HG03460 (cell line): ENCODE data around the gene MPZ.
A peak's percentile ranks its signal among the peaks of the same experiment; 100 is the strongest.
"Not testable (repeated sequence)": the region's sequence is repeated elsewhere in the genome, so short reads cannot be mapped to it uniquely, and the experiment has no call there.

Source experiments
- ATAC-seq: cut with Tn5 transposase; IDR thresholded peaks from one replicate; pipeline ENCODE4 v1.9.1; 2021; ENCODE audit not compliant: unreplicated experiment

The MPZ gene

DNA sequence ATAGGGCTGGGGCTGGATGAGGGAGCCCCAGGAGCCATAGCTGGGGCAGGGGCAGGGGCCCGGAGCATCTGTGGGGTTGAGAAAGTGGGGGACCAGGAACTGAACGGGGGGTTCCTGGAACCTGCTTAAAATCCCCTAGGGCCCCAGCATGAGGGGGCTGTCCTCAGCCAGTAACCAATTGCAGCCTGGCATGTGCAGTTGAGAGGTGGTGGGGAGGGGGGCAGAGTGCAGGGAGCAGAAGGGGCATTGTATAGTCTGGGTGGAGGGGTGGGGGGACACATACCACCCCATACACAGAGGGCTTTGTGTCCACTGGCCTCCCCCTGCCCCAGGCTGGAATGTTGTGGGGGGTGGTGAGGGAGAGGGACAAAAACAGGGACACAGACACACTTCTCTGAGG lies at the start of gene MPZ:
MPZ (minus strand) TSS at position 101 of the 400 bp plus-strand sequence; CDS start at position 38, 63 bp downstream.
- no peak for ATAC-seq

DNA sequence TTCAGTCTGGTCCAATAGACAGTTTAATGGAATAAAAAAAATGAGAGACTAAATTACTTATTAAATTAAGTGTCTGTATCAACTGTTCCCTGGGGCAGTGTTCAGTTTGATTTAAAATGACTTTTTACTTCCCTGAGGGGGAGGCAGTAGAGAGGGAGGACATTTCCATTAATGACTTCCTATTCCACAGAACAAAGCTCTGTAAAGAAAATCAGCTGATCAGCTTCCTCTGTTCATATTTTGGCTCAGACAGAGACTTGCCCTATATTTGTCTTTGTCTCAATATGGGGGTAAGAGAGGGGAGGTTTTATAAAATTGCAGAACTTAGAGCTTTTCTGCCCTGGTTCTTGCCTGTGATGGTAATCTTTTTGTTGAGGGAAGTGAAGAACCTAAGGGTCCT lies 49.5 kb upstream of the MPZ start:
- no peak for ATAC-seq

DNA sequence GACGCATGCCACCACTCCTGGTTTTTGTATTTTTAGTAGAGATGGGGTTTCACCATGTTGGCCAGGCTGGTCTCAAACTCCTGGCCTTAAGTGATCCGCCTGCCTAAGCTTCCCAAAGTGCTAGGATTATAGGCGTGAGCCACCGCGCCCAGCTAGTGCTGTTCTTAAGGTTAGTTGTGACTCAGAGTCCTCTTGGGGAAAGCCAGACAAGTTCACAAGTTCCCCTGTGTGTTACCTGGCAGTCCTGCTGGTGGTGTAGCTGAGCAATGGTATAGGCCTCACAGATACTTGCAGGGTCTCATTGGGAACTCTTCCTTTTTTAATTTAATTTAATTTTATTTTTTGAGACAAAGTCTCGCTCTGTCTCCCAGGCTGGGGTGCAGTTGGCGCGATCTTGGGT lies 47.3 kb upstream of the MPZ start:
- ATAC-seq, result no peak

DNA sequence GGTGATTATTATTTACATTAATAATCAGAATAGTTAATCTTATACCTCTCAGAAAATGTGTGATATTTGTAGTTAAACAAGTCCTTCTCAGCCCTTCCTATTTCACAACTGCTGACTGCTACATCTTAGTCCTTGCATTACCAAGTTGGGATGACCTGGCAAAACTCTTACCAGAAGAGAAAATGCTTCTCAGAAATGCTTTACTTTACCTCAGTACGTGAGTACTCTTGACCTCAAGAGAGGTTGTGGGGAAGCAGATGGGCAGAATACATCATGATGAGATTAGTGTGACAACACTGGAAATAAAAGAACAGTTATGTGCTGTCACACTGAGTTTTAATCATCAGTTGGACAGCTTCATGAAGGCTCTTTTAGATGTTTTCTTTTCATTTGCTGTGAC lies 41.7 kb upstream of the MPZ start:
- no peak for ATAC-seq

DNA sequence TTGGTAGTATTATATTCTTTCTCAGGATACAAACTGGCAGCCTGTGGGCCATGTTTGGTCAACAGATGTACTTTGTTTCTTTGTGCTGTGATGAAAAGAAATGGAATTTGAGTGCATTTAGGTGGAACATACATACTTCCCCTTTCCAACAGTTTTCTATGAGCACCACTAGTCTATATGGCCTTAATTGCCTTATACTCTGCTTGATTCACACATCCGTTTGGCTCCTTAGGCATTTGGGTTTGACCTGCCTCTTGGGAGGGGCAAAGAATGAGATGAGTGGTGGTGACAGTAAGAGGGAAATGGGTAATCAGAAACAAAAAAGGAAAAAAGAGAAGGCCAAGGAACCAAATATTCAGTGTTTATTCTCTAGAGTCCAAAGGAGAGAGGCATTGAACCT lies 40.9 kb upstream of the MPZ start:
- ATAC-seq, result no peak

DNA sequence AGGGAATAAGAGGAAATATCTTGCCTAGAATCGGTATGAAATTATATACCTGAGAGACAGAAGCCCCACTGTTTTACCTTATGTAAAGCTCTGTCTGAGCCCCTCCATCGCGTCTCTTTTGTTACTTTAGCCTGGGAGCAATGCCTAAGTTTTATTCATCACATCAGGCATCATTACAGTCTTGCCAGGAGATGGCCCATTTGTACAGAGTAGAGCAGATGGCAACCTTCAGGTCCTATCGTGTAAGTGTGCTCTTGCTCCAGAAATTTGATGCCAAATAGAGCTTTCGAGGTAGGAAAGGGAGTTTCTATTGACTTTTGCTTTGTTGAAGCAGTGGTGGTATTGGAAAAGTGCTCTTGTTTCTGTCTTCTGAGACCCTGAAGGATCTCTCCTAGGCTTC lies 33.1 kb upstream of the MPZ start:
- no peak for ATAC-seq

DNA sequence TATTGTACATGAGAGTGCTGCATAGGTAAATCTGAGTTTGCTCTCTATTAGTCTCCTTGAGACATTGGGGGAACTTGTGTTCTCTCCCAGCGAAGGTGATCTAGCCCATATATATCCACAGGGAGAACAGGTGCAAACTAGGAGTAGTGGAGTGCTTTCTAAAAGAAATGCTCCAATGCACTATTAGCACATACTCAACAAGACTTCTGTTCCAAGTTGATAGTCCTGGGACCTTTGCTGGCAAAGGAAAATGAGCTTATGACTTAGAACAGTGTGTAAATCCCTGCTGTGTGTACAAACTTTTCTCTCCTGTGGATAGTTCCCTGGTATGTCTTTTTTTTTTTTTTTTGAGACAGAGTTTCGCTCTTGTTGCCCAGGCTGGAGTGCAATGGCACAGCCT lies 32.4 kb upstream of the MPZ start:
- no peak for ATAC-seq

DNA sequence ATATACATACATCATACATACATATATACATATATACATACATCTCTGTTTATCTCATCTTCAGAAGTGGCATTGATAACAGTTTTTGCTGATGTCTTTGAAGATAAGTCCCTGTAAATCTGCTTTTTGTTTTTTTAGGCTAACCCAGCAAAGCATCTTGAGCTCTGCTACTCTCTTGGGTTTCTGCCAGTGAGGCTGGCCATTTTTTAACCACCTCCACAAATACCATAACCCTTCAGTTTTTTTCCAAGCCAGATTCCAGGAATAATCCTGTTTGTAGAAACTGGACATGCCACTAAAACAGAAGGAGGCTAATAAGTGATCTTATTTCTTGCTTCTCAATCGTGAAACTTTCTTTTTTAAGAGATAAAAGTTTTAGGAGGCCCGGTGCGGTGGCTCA lies 26.0 kb upstream of the MPZ start:
- no peak for ATAC-seq

DNA sequence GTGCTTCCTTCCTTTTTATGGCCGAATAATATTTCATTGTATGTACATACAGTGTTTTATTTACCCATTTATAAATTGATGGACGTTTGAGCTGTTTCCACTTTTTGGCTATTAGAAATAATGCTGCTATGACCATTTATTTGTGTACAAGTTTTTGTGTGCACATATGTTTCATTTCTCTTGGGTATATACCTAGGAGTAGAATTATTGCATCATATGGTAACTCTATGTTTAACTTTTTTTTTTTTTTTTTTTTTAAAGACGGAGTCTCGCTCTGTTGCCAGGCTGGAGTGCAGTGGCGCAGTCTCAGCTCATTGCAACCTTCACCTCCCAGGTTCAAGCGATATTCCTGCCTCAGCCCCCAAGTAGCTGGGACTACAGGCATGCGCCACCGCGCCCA lies 23.4 kb upstream of the MPZ start:
- no peak for ATAC-seq

DNA sequence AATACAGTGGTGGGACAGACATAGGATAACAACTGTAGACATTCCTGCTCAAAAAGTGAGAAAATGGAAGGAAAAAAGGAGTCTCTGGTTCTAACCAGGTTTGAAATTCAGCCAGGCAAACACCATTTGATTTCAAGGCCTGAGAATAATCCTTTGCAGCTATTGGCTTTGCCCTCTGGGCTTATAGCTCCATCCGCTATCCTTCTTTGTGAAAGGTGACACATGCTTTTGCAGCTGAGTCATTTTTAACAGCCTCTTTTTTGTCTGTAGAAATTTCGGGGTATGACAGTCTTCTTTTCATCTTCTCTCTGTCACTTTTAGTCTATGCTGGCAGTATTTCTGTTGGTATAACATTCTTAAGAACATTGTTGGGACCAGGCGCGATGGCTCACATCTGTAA lies 20.6 kb upstream of the MPZ start:
- no peak for ATAC-seq

DNA sequence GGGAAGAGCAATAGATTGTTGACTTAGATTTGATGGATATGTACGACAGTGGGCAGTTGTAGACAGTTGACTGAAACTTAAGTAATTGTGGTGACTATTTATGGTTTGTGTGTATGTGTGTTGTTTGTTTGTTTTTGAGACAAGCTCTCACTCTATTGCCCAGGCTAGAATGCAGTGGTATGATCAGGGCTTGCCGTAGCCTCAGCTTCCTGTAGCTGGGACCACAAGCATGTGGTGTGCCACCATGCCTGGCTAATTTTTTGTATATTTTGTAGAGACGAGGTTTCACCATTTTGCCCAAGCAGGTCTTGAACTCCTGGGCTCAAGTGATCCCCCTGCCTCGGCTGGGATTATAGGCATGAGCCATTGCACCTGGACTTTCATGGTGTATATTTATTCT lies 14.3 kb upstream of the MPZ start:
- ATAC-seq, result no peak

DNA sequence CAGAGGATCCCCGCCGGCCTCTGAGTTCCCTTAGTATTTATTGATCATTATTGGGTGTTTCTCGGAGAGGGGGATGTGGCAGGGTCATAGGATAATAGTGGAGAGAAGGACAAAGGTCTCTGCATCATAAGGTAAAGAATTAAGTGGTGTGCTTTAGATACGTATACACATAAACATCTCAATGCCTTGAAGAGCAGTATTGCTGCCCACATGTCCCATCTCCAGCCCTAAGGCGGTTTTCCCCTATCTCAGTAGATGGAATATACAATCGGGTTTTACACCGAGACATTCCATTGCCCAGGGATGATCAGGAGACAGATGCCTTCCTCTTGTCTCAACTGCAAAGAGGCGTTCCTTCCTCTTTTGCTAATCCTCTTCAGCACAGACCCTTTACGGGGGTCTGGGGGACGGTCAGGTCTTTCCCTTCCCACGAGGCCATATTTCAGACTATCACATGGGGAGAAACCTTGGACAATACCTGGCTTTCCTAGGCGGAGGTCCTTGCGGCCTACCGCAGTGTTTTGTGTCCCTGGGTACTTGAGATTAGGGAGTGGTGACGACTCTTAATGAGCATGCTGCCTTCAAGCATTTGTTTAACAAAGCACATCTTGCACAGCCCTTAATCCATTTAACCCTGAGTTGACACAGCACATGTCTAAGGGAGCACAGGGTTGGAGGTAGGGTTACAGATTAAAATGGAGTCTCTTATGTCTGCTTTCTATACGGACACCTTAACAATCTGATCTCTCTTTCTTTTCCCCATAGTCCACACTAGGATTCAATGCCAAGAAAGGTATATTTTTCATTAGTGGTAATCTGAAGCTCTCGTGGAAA lies 6.3 kb upstream of the MPZ start:
- ATAC-seq, result not testable (repeated sequence)

DNA sequence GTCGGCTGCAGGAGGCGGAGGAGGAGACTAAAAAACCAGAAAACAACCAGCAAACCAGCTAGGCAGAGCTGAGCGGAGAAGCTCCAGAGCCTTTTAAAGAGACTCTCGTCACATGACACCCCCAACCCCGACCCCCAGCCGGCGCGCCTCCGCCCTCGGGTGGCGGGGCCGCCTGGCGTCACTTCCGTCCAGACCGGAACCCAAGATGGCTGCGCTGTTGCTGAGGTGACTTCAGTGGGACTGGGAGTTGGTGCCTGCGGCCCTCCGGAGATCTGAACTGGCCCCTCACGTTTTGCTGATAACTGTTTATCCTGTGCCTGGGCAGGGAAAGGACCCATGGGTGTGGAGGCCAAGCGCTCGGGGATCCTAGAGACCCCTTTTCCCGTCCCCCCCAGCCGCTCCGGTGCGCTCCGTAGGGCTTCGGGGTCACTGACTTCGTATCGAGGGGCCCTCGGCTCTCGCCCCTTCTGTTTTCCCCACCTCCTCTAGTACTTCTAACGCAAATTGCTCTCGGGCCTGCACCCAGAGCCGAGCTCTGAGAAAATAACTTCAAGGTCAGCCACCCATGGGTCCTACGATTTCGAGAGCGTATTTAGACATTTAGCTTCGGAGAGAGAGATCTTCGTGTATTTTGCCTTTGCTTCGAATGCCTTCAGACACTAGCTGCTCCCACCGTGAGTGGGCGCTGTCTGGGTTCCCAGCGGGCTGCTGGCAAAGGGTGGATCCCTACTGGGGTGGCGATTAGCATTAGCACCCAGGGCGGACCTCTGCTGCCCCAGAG lies 4.6 kb upstream of the MPZ start, which contains the start of gene SDHC:
SDHC (plus strand) TSS at position 181 of the 781 bp plus-strand sequence; CDS start at position 206, 25 bp downstream.
- ATAC-seq, result peak; percentile 97

DNA sequence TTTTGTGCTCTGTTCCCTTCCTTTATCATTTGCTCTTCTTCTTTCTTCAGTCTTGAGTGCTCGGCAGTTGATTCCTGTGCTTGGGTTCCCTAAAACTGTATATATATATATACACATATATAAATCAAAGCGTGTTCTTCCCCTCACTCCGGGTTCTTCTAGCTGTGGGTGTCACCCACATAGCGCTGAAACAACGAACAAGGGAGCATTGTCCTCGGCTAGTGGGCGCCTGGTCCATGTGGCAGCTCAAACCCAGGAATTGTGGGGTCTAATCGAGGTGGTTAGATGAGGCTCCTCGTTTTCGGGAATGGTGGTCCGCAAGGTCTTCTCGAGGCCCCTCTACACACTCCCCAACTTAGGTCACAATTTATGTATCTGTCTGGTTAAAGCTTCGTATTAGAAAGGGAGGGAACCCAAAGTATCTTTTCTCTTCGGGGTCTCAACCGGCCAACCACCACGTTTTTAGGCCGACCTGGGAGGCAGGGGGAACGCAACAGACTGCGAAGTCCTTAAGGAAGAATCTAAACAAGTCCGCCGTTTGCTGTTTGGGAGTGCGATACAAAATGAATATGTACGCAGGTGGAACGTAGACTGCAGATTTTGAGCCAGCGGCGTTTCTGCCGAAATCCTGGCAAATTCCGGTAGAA lies 3.9 kb upstream of the MPZ start:
- ATAC-seq, result no peak

DNA sequence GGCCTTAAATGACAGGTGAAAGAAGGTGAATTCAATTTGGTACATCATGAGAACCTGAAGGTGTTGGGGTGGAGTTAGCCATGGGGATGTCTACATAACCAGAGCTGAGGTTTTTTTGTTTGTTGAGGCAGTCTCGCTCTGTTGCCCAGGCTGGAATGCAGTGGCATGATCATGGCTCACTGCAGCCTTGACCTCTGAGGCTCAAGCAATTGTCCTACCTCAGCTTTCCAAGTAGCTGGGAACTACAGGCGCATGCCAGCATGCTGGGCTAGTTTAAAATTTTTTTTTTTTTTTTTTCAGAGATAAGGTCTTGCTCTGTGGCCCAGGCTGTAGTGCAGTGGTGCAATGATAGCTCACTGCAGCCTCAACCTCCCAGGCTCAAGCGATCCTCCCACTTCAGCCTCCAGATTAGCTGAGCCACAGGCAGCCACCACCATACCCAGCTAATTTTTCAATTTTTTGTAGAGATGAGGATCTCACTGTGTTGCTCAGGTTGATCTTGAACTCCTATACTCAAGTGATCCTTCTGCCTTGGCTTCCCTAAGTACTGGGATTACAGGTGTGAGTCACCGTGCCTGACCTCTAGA lies 1.9 kb upstream of the MPZ start:
- no peak for ATAC-seq

DNA sequence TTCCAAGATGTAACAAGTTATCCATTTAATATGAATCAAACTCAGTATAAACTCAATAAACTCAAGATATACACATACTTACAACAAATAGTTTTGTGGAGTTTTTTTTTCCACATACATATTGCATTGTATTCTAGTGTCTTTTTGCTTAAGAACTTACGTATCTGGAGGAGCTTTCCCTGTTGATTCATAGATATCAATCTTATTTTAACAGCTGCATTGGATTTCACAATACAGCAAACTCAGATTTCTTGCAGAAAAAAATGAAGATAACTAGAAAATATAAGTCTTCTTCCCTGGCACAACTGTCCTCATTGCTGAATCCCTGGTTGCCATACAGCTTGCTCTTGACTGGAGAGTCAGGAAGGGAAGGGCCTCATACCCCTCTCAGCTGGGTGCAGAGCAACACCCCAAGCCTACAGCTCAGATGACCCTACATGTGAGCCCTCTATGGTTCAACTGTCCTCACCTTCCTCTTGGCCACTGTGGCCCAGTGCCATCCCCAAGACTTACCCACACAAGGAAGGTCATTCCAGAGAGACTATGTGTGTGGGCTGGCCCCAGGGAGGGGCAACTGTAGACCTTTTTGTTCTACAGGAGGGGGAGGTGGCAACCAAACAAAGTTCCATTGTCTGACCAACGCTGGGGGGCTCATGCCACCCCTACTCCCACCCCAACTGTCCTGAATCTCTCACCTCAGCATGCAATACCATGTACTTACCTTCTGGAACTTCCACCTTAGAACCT lies 1.7 kb downstream of the MPZ start:
- ATAC-seq, result no peak

DNA sequence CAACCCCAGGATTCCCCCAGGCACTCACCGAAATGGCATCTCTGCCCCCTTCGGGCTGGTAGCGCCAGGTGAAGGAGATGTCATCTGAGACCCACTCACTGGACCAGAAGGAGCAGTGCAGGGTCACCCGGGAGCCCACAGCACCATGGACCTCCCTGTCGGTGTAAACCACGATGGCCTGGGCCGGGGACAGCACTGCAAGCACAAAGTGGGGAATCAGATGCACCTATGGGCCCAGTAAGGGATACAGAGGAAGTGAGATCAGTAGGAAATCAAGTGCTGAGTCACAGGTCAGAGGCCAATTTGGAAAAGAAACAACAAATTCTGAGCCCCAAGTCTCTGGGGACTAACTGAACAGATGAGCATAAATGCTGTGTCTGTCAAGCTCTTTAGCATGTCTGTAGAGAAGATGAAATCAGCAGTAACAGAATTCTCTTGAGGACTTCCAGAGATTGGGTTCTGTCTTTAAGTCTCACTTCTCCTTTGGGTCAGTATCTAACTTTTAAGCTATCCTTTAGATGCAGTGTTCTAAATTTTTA lies 2.5 kb downstream of the MPZ start:
- ATAC-seq, result no peak

DNA sequence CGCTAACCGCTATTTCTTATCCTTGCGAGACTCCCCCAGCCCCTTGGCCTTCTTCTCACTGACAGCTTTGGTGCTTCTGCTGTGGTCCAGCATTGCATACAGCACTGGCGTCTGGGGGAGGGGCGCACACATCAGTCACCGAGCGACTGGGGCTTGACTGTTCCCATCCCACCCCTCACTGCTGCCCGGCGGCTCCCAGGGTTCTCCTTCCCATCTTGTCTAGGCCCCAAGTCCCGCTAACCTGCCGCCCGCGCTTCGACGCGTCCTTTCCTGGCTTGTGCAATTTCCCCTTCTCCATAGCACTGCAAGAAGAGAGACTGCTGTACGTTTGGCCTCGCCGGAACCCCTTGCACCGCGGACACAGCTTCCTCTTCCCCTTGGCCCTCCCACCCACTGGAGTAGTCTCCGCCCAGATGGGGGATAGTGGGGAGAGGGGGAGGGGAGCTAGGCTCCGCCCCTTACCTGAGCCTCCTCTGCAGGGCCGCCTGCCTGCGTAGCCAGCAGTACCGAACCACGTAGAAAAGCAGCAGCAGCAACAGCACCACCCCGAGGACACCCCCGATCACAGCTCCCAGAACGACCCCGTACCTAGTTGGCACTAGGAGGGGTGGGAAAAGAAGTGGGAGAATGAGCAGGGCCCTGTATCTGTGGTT lies 3.8 kb downstream of the MPZ start:
- peak; percentile 86 for ATAC-seq

DNA sequence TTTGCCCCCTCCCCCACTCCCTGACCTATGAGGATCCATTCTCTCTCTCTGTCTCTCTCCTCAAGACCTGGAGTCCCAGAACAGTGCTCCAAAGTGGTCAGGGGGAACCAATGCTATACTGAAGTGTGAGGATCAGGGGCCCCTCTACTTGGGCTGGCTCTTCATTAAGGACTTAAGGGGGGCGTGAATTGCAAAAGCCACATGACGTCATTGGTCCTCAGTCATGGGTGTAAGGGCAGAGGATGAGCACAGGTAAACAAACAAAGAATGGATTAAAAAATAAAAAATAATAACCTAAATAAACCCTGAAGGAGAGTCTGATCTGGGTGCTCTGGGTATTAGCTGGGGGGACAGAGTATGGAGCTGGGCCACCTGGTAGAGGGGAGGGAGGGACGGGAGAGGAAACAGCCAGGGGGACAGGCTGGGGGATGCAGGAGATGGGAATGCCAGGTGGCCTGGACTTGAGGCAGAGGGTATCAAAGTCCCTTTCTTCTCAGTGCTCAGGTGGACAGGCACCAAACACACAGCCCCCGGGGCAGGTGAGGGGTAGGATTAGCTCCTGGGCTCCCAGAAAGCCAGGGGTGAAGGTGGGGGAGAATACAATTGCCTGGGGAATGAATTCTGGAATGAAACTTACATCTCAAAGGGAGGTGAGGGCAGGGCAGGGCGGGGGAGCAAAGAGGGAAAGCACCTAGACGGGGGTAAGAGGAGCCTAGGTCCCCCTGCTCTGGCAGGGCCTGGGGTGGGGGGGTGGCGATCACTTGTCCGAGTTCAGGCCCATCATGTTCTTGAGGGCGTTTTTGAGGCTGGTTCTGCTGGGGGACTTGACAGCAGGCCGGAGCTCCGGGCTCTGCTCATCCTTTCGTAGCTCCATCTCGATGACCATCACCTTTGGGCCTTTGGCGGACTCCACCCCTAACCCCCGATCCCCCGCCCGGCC lies 4.6 kb downstream of the MPZ start:
- no peak for ATAC-seq
